HCT116 (cell line): Measurements from ENCODE around the gene NOC4L. TPM values are rescaled to one million over a fixed set of nuclear protein-coding genes. Genes with fewer than 3 reads are reported as not detected.

Experiments
- ATAC-seq: fragments of 200-7000 bp; cut with Tn5 transposase; 2 replicates; pipeline ENCODE4 v1.9.1; 2020; ENCODE audit warnings: mild to moderate bottlenecking, moderate library complexity
- BruUV-seq: library from RNA; stranded (reverse); fragments of 400-500 nt; replicated peaks from 2 replicates; lab custom pipeline; 2021; lab: Mats Ljungman, UMichigan
- CTCF ChIA-PET: fragments of 300-600 bp; sonication (Branson Sonifier 250); formaldehyde crosslinking; loops from one replicate; lab custom pipeline; 2021; ENCODE audit warnings: antibody characterized with exemption; lab: Charles Lee
- POLR2A ChIA-PET: fragments of 300-600, 350-600 bp; sonication (Branson Sonifier 250); formaldehyde crosslinking; loops from one replicate; lab custom pipeline; 2021; ENCODE audit warnings: antibody characterized with exemption; lab: Charles Lee
- RAD21 ChIA-PET, 2 experiments: fragments of 300-600 bp; sonication (Branson Sonifier 250); formaldehyde crosslinking; loops; one replicate each; lab custom pipeline; 2023; ENCODE audit warnings: low total read pairs in 2 of 2; ENCODE audit not compliant: uncharacterized antibody in 2 of 2, unreplicated experiment in 2 of 2, low non-redundant PET in 1 of 2; lab: Charles Lee
- DNase-seq: peaks from one replicate; pipeline ENCODE4 v3.0.0-alpha.2; 2010; ENCODE audit warnings: low read depth, low spot score
- H2AFZ ChIP-seq: fragments of 200-600 bp; shearing (Covaris generic), sonication (generic); 2 replicates; pipeline ENCODE4 v1.6.1; 2017; ENCODE audit warnings: low read depth, mixed run types, mixed read lengths, antibody characterized with exemption, low read length; ENCODE audit not compliant: poor library complexity, severe bottlenecking
- H3K27ac ChIP-seq: 2 replicates; pipeline ENCODE4 v1.5.1; 2012; ENCODE audit warnings: low read depth, low read length
- H3K27me3 ChIP-seq: fragments of 200-600 bp; sonication (generic); 2 replicates; pipeline ENCODE4 v1.6.1; 2016; ENCODE audit warnings: mixed run types, low read length, mixed read lengths; ENCODE audit not compliant: insufficient read depth
- H3K36me3 ChIP-seq, 2 experiments: fragments of 200-500 bp in 1 of 2; fragments of 200-600 bp in 1 of 2; sonication (Bioruptor generic) in 1 of 2; sonication (generic) in 1 of 2; 2 replicates each; pipeline versions ENCODE4 v1.5.1 to v1.6.1; 2014 to 2016; ENCODE audit warnings: low read length in 2 of 2, inconsistent platforms in 1 of 2, mixed read lengths in 1 of 2, mixed run types in 1 of 2; ENCODE audit not compliant: insufficient read depth in 2 of 2, control insufficient read depth in 1 of 2
- H3K4me1 ChIP-seq, 2 experiments: fragments of 200-600 bp in 1 of 2; sonication (generic) in 1 of 2; 2 replicates each; pipeline versions ENCODE4 v1.5.1 to v1.6.1; 2012 to 2017; ENCODE audit warnings: low read length in 2 of 2, inconsistent platforms in 1 of 2, mild to moderate bottlenecking in 1 of 2, mixed read lengths in 1 of 2, mixed run types in 1 of 2, moderate library complexity in 1 of 2; ENCODE audit not compliant: insufficient read depth in 2 of 2, control insufficient read depth in 1 of 2
- H3K4me2 ChIP-seq: fragments of 200-600 bp; sonication (generic); 2 replicates; pipeline ENCODE4 v1.6.1; 2017; ENCODE audit warnings: mixed run types, low read length, mixed read lengths
- H3K4me3 ChIP-seq, 2 experiments: fragments of 200-600 bp in 1 of 2; sonication (generic) in 1 of 2; replicated peaks in 1 of 2; 2 replicates each; pipeline ENCODE4 v1.5.1; 2011 to 2016; ENCODE audit warnings: low read length in 2 of 2, control low read depth in 1 of 2, low read depth in 1 of 2, mild to moderate bottlenecking in 1 of 2, mixed read lengths in 1 of 2, mixed run types in 1 of 2
- H3K79me2 ChIP-seq: fragments of 200-600 bp; sonication (generic); 2 replicates; pipeline ENCODE4 v1.6.1; 2017; ENCODE audit warnings: mild to moderate bottlenecking, mixed run types, low read length, moderate library complexity, mixed read lengths; ENCODE audit not compliant: insufficient read depth
- H3K9ac ChIP-seq: fragments of 200-600 bp; sonication (generic); 2 replicates; pipeline ENCODE4 v1.6.1; 2016; ENCODE audit warnings: low read length, mixed read lengths
- H3K9me2 ChIP-seq: fragments of 200-600 bp; sonication (generic), shearing (Covaris generic); 2 replicates; pipeline ENCODE4 v1.6.1; 2017; ENCODE audit warnings: mixed run types, mild to moderate bottlenecking, moderate library complexity; ENCODE audit not compliant: insufficient read depth
- H3K9me3 ChIP-seq, 2 experiments: fragments of 200-500 bp in 1 of 2; fragments of 200-600 bp in 1 of 2; sonication (Bioruptor generic) in 1 of 2; sonication (generic) in 1 of 2; 2 replicates each; pipeline ENCODE4 v1.6.1; 2014 to 2017; ENCODE audit warnings: low read length in 2 of 2, mixed read lengths in 2 of 2, inconsistent platforms in 1 of 2, low read depth in 1 of 2, mild to moderate bottlenecking in 1 of 2, mixed run types in 1 of 2, moderate library complexity in 1 of 2; ENCODE audit not compliant: control insufficient read depth in 1 of 2, insufficient read depth in 1 of 2
- H4K20me1 ChIP-seq: fragments of 200-600 bp; sonication (generic), shearing (Covaris generic); 2 replicates; pipeline ENCODE4 v1.6.1; 2017; ENCODE audit warnings: mixed run types, mild to moderate bottlenecking, moderate library complexity; ENCODE audit not compliant: insufficient read depth
- CBX3 ChIP-seq: IDR thresholded peaks from 2 replicates; pipeline ENCODE4 v1.6.1; 2012; ENCODE audit warnings: low read depth
- CTCF ChIP-seq, 3 experiments: fragments of 200-600 bp in 1 of 3; sonication (generic) in 1 of 3; IDR thresholded peaks in 2 of 3; conservative IDR thresholded peaks in 1 of 3; 2 replicates each; pipeline ENCODE4 v1.5.1; 2012 to 2017; ENCODE audit warnings: low read depth in 2 of 3, low read length in 2 of 3, antibody characterized with exemption in 1 of 3, borderline replicate concordance in 1 of 3, control low read depth in 1 of 3, mild to moderate bottlenecking in 1 of 3, mixed read lengths in 1 of 3, mixed run types in 1 of 3, moderate library complexity in 1 of 3; ENCODE audit not compliant: insufficient read depth in 1 of 3
- EGR1 ChIP-seq: IDR thresholded peaks from 2 replicates; pipeline ENCODE4 v1.6.1; 2012; ENCODE audit warnings: low read depth
- EZH2phosphoT487 ChIP-seq: fragments of 200-600 bp; IDR thresholded peaks from 2 replicates; pipeline ENCODE4 v1.6.1; 2018; ENCODE audit warnings: antibody characterized with exemption, borderline replicate concordance
- FOSL1 ChIP-seq: IDR thresholded peaks from 2 replicates; pipeline ENCODE4 v1.6.1; 2012; ENCODE audit warnings: low read depth
- JUND ChIP-seq: IDR thresholded peaks from 2 replicates; pipeline ENCODE4 v1.6.1; 2012
- POLR2A ChIP-seq: IDR thresholded peaks from 2 replicates; pipeline ENCODE4 v1.7.0; 2011; ENCODE audit warnings: borderline replicate concordance; ENCODE audit not compliant: insufficient read depth, insufficient read length; ENCODE audit errors: extremely low read depth
- RAD21 ChIP-seq: IDR thresholded peaks from 2 replicates; pipeline ENCODE4 v1.6.1; 2012; ENCODE audit warnings: low read depth, mild to moderate bottlenecking
- TCF7L2 ChIP-seq: IDR thresholded peaks from 2 replicates; pipeline ENCODE4 v1.7.0; 2011; ENCODE audit warnings: borderline replicate concordance, inconsistent platforms; ENCODE audit not compliant: insufficient read depth, insufficient read length; ENCODE audit errors: extremely low read depth
- ZBTB33 ChIP-seq: IDR thresholded peaks from 2 replicates; pipeline ENCODE4 v1.6.1; 2011; ENCODE audit warnings: mild to moderate bottlenecking, low read length, moderate library complexity; ENCODE audit not compliant: insufficient replicate concordance; ENCODE audit errors: extremely low read depth
- ZFX ChIP-seq: fragments of 450-650 bp; IDR thresholded peaks from 2 replicates; pipeline ENCODE4 v1.6.1; 2017
- intact Hi-C: fragments of 100-400 bp; cut with micrococcal nuclease; formaldehyde crosslinking; loops from 2 replicates; pipeline ENCODE4 v1.10.0; 2022
- total RNA-seq: library from RNA; stranded (reverse); gene quantifications from one replicate; pipeline ENCODE4 v1.2.1, GENCODE V29; 2021; ENCODE audit not compliant: unreplicated experiment

Gene NOC4L
- total RNA-seq, 1 experiment from 2014 or later: 47.6 TPM

DNA sequence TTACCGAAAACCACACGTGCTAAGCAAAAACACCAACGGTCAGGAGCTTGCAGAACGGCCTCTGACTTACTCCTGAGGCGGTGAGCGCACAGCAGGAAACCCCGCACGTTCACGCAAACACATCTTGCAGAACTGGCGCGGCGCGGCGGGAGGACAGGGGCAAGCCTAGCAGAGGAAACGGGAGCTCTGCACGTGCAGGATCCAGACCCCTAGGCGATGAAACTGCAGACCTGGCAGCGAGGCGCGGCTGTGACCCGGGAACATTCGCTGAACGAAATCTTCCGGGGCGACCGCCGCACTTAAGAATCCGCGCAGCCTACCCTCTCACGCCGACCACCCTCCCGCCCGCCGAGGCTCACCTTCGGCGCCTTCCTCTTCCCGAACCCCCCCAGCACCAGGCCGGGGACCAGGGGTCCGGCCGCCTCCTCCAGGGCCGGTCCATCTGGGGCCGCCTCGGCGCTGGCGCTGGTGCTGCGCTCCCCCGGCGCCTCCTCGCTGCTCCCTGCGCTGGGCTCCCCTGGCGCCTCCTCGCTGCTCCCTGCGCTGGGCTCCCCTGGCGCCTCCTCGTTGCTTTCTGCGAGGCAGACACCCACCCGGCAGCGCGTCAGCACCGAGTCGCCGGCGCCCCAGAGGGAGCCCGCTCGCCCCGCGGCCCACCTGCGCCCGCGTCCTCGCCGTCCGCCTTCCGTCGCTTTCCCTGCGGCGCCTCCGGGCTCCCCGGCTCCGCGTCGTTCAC, 753 bp upstream of the NOC4L start:
- TF ChIP-seq JUND (no peak), CTCF (IDR thresholded peaks at IDR 0.05 in 2 of 3, conservative IDR thresholded peaks at IDR 0.05 in 1 of 3; ENCODE audit: borderline replicate concordance in 1 of 3, insufficient read depth in 1 of 3, low read depth in 2 of 3, low read length in 2 of 3) (no peak), TCF7L2 (no peak), ZFX (no peak), EZH2phosphoT487 (no peak), EGR1 (no peak), ZBTB33 (no peak), POLR2A (no peak), FOSL1 (no peak), CBX3 (no peak), RAD21 (no peak)
- intact Hi-C loops: no loop called here
- no peak for DNase-seq
- peaks cover 12 to 18% of the 10 kb centered on the region in 2 experiments; a peak in 3 of 4 replicates for H3K4me1 ChIP-seq
- peak overlapping the region; percentile 94 to 95 for H3K4me3 ChIP-seq
- ChIA-PET RAD21 (no interaction called here), POLR2A (no interaction called here), CTCF (no interaction called here)
- H3K36me3 ChIP-seq: peaks cover 26 to 47% of the 10 kb centered on the region in 2 experiments; a peak in 3 of 4 replicates
- no peaks in the 10 kb centered on the region for H3K27me3 ChIP-seq
- H3K4me2 ChIP-seq: peak overlapping the region; percentile 84
- H3K27ac ChIP-seq: peak overlapping the region; percentile 67; the same call in 1 of the 2 replicates
- H2AFZ ChIP-seq: no peak overlapping the region
- H3K9ac ChIP-seq: peak overlapping the region; percentile 95
- peaks cover 64% of the 10 kb centered on the region for H3K79me2 ChIP-seq
- no peaks in the 10 kb centered on the region for H3K9me2 ChIP-seq
- no peaks in the 10 kb centered on the region for H3K9me3 ChIP-seq
- H4K20me1 ChIP-seq: no peaks in the 10 kb centered on the region
- peak; percentile 35 for ATAC-seq
- TSS peak; percentile 58 for BruUV-seq
